22Rv1 (cell line): ENCODE results near the gene SH3BP5.

Experiments
- H3K27ac ChIP-seq: fragments of 450-650 bp; 2 replicates; pipeline ENCODE4 v1.5.1; 2017
- CTCF ChIP-seq: fragments of 450-650 bp; IDR thresholded peaks from 2 replicates; pipeline ENCODE4 v1.5.1; 2017; ENCODE audit warnings: mild to moderate bottlenecking
- ZFX ChIP-seq: fragments of 450-650 bp; IDR thresholded peaks from 2 replicates; pipeline ENCODE4 v1.6.1; 2017; ENCODE audit warnings: antibody characterized with exemption, borderline replicate concordance

SH3BP5 gene

GRCh38 chr3:15333956-15334263 lies 1.5 kb upstream of the SH3BP5 start:
- H3K27ac ChIP-seq = no peak overlapping the region
- TF ChIP-seq ZFX (no peak), CTCF (no peak)

GRCh38 chr3:15333099-15333955 lies 941 bp upstream of the SH3BP5 start:
- no peak overlapping the region for H3K27ac ChIP-seq
- TF ChIP-seq CTCF = no peak
- TF ChIP-seq ZFX = no peak

GRCh38 chr3:15331606-15332404 lies 581 bp downstream of the SH3BP5 start:
- H3K27ac ChIP-seq = no peak overlapping the region
- TF ChIP-seq ZFX (no peak), CTCF (no peak)

GRCh38 chr3:15331072-15331605 lies 1.2 kb downstream of the SH3BP5 start:
- H3K27ac ChIP-seq = no peak overlapping the region
- TF ChIP-seq ZFX (no peak), CTCF (no peak)

- TF ChIP-seq CTCF = no peak
- TF ChIP-seq ZFX = no peak
- H3K27ac ChIP-seq = no peak overlapping the region
Observed at GRCh38 chr3:15330031-15330596, 2.3 kb downstream of the SH3BP5 start.

GRCh38 chr3:15329046-15330005 lies 3.1 kb downstream of the SH3BP5 start:
- H3K27ac ChIP-seq = no peak overlapping the region
- TF ChIP-seq ZFX = no peak
- TF ChIP-seq CTCF = no peak
